OCI-LY7 (cell line): ENCODE data around the gene SMIM12. TPM values are rescaled to one million over a fixed set of nuclear protein-coding genes. Genes with fewer than 3 reads are reported as not detected.

Source experiments
- BruUV-seq: library from RNA; stranded (reverse); fragments of 400-500 nt; replicated peaks from 2 replicates; lab custom pipeline; 2021; lab: Mats Ljungman, UMichigan
- CTCF ChIA-PET: fragments of 300-600 bp; sonication (Branson Sonifier 250); formaldehyde crosslinking; loops from one replicate; lab custom pipeline; 2022; ENCODE audit warnings: antibody characterized with exemption; ENCODE audit not compliant: unreplicated experiment; lab: Charles Lee
- POLR2A ChIA-PET: fragments of 300-600 bp; sonication (Branson Sonifier 250); formaldehyde crosslinking; loops from one replicate; lab custom pipeline; 2022; ENCODE audit warnings: antibody characterized with exemption; lab: Charles Lee
- DNase-seq: peaks from one replicate; pipeline ENCODE4 v3.0.0-alpha.2; 2015; ENCODE audit warnings: low spot score
- H2AFZ ChIP-seq: fragments of 200-600 bp; sonication (generic), shearing (Covaris generic); 2 replicates; pipeline ENCODE4 v1.6.1; 2014; ENCODE audit warnings: mild to moderate bottlenecking, antibody characterized with exemption, low read length, moderate library complexity
- H3K27ac ChIP-seq: fragments of 200-600 bp; sonication (generic); 2 replicates; pipeline ENCODE4 v1.5.1; 2014; ENCODE audit warnings: mixed run types, low read depth, mild to moderate bottlenecking, moderate library complexity, low read length, inconsistent platforms; ENCODE audit not compliant: poor library complexity, severe bottlenecking
- H3K36me3 ChIP-seq: fragments of 200-600 bp; sonication (generic); 2 replicates; pipeline ENCODE4 v1.6.1; 2014; ENCODE audit warnings: mild to moderate bottlenecking, antibody characterized with exemption, low read length, moderate library complexity, mixed read lengths; ENCODE audit not compliant: insufficient read depth
- H3K4me1 ChIP-seq: fragments of 200-600 bp; sonication (generic); 2 replicates; pipeline ENCODE4 v1.5.1; 2014; ENCODE audit warnings: mild to moderate bottlenecking, low read length; ENCODE audit not compliant: insufficient read depth, poor library complexity, severe bottlenecking
- H3K4me2 ChIP-seq: fragments of 200-600 bp; sonication (generic); 2 replicates; pipeline ENCODE4 v1.6.1; 2014; ENCODE audit warnings: mild to moderate bottlenecking, low read length
- H3K4me3 ChIP-seq: fragments of 200-600 bp; sonication (generic); 2 replicates; pipeline ENCODE4 v1.5.1; 2014; ENCODE audit warnings: mild to moderate bottlenecking, low read depth, low read length; ENCODE audit not compliant: poor library complexity, severe bottlenecking
- H3K79me2 ChIP-seq: fragments of 200-600 bp; sonication (generic); 2 replicates; pipeline ENCODE4 v1.6.1; 2016; ENCODE audit warnings: low read depth, mild to moderate bottlenecking, low read length, moderate library complexity, mixed read lengths; ENCODE audit not compliant: insufficient read depth
- H3K9me2 ChIP-seq: fragments of 200-600 bp; sonication (generic); 2 replicates; pipeline ENCODE4 v1.6.1; 2016; ENCODE audit warnings: mild to moderate bottlenecking, low read length, mixed read lengths; ENCODE audit not compliant: insufficient read depth
- H3K9me3 ChIP-seq: fragments of 200-600 bp; sonication (generic); 2 replicates; pipeline ENCODE4 v1.6.1; 2014; ENCODE audit warnings: mild to moderate bottlenecking, mixed run types, low read length, mixed read lengths
- H4K20me1 ChIP-seq: fragments of 200-600 bp; sonication (generic); 2 replicates; pipeline ENCODE4 v1.6.1; 2014; ENCODE audit warnings: mild to moderate bottlenecking, antibody characterized with exemption, low read length, moderate library complexity, mixed read lengths; ENCODE audit not compliant: insufficient read depth
- CTCF ChIP-seq: fragments of 200-600 bp; sonication (generic); conservative IDR thresholded peaks from 2 replicates; pipeline ENCODE4 v1.5.1; 2014; ENCODE audit warnings: mild to moderate bottlenecking, antibody characterized with exemption, low read length, moderate library complexity, mixed read lengths
- EZH2phosphoT487 ChIP-seq: fragments of 200-600 bp; sonication (generic); IDR thresholded peaks from 2 replicates; pipeline ENCODE4 v1.6.1; 2018; ENCODE audit warnings: low read depth, borderline replicate concordance, mild to moderate bottlenecking, mixed run types, antibody characterized with exemption, low read length, moderate library complexity, mixed read lengths
- intact Hi-C: fragments of 100-400 bp; cut with micrococcal nuclease; formaldehyde crosslinking; loops from one replicate; pipeline ENCODE4 v1.10.0; 2022; ENCODE audit not compliant: unreplicated experiment
- total RNA-seq, 2 experiments: library from RNA; depleted of rRNA in 1 of 2; stranded (reverse); fragments of >200 nt in 1 of 2; shearing (Covaris generic) in 1 of 2; gene quantifications; 2 replicates each; pipeline ENCODE4 v1.2.3, GENCODE V29; 2014 to 2022

Gene SMIM12
- total RNA-seq, 2 experiments from 2014 or later = 36.3 to 41.2 TPM

- POLR2A ChIA-PET = no interaction called here
- H3K4me3 ChIP-seq = no peak overlapping the region
- no peak for DNase-seq
- no peaks in the 10 kb centered on the region for H4K20me1 ChIP-seq
- no peaks in the 10 kb centered on the region for H3K9me3 ChIP-seq
- no peaks in the 10 kb centered on the region for H3K79me2 ChIP-seq
- intact Hi-C loops = no loop called here
- BruUV-seq = no TSS peak
- CTCF ChIA-PET = no interaction called here
- H2AFZ ChIP-seq = no peak overlapping the region
- H3K36me3 ChIP-seq = no peaks in the 10 kb centered on the region
- H3K4me2 ChIP-seq = no peak overlapping the region
- H3K9me2 ChIP-seq = no peaks in the 10 kb centered on the region
- H3K4me1 ChIP-seq = no peaks in the 10 kb centered on the region
- no peak overlapping the region for H3K27ac ChIP-seq
- TF ChIP-seq CTCF (no peak), EZH2phosphoT487 (no peak)
These were observed 15.9 kb downstream of the SMIM12 start for GRCh38 chr1:34843392-34844251.

DNA sequence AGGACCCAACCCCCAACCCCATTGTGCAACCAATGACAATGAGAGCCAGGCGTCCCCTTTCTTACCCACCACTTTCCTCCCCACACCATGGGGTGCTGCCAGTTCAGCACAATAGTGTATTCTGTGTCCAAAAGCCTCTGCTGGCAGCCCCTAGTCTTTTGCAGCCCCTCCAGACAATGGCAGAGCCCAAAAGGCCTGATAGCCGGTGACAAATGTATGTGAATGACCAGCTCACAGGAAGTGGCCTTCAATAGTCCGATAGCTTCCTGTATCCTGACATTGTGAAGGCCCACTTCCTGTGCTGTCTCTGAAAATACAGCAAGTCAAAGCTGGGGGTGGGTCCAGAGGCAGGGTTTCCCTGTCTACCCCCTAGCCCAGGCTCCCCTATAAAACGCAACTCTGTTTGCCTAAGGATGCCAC is 16.6 kb downstream of the SMIM12 start:
- H3K4me2 ChIP-seq = no peak overlapping the region
- no peak overlapping the region for H3K27ac ChIP-seq
- H3K9me2 ChIP-seq = no peaks in the 10 kb centered on the region
- H4K20me1 ChIP-seq = no peaks in the 10 kb centered on the region
- no peak overlapping the region for H2AFZ ChIP-seq
- H3K9me3 ChIP-seq = no peaks in the 10 kb centered on the region
- TF ChIP-seq CTCF (no peak), EZH2phosphoT487 (no peak)
- no TSS peak for BruUV-seq
- no peaks in the 10 kb centered on the region for H3K79me2 ChIP-seq
- H3K4me1 ChIP-seq = no peaks in the 10 kb centered on the region
- no peak overlapping the region for H3K4me3 ChIP-seq
- ChIA-PET CTCF (no interaction called here), POLR2A (no interaction called here)
- no peaks in the 10 kb centered on the region for H3K36me3 ChIP-seq
- intact Hi-C loops = no loop called here
- DNase-seq = no peak

GRCh38 chr1:34842073-34842472 is 17.5 kb downstream of the SMIM12 start:
- intact Hi-C loops = no loop called here
- Histone ChIP-seq H3K4me2 (no peak overlapping the region), H3K4me1 (no peaks in the 10 kb centered on the region), H3K36me3 (no peaks in the 10 kb centered on the region), H3K4me3 (no peak overlapping the region), H3K79me2 (no peaks in the 10 kb centered on the region), H2AFZ (no peak overlapping the region), H4K20me1 (no peaks in the 10 kb centered on the region), H3K9me2 (no peaks in the 10 kb centered on the region), H3K9me3 (no peaks in the 10 kb centered on the region), H3K27ac (no peak overlapping the region)
- TF ChIP-seq EZH2phosphoT487 = no peak
- TF ChIP-seq CTCF = no peak
- DNase-seq = no peak
- no TSS peak for BruUV-seq
- ChIA-PET CTCF (no interaction called here), POLR2A (no interaction called here)
